ENCODE data around the gene CRB3. TPM values are rescaled to one million over a fixed set of nuclear protein-coding genes. Genes with fewer than 3 reads are reported as not detected.

Gene CRB3
- total RNA-seq, 1 donor from 2014 or later, result 0.39 TPM

- Mint-ChIP-seq H3K9me3 (no peaks in the 10 kb centered on the region), H3K27me3 (ENCODE audit: insufficient read depth) (no peaks in the 10 kb centered on the region), H3K36me3 (ENCODE audit: low read depth) (peaks cover 8% of the 10 kb centered on the region), H3K4me3 (no peak overlapping the region), H3K27ac (no peak overlapping the region), H3K4me1 (ENCODE audit: low read depth) (no peaks in the 10 kb centered on the region)
- no peak for DNase-seq (ENCODE audit: low spot score)
- intact Hi-C loops (cut with micrococcal nuclease), result no loop called here
These were observed 20.1 kb upstream of the CRB3 start for GRCh38 chr19:6443986-6444385.

DNA sequence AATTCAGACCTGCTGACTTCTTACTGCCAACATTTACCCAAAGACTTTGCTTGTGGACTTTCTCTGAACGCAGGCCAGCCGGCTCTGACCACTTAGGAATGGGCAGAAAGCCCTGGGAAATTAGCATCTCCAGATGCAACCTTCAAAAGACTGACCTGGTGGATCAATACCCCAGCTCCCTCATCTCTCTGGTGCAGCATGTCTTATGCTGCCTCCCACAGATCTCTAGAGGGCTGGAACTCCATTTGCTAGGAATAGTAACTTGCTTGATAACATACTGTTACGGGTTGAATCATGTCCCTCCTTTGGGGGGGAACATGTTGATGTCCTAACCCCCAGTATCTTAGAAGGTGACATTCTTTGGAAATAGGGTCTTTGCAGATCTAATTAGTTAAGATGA, 17.6 kb upstream of the CRB3 start:
- no peaks in the 10 kb centered on the region for H3K4me1 Mint-ChIP-seq (ENCODE audit: low read depth)
- no peak overlapping the region for H3K27ac Mint-ChIP-seq
- DNase-seq (ENCODE audit: low spot score), result no peak
- intact Hi-C loops (cut with micrococcal nuclease), result no loop called here
- no peak overlapping the region for H3K4me3 Mint-ChIP-seq
- no peaks in the 10 kb centered on the region for H3K27me3 Mint-ChIP-seq (ENCODE audit: insufficient read depth)
- peaks cover 14% of the 10 kb centered on the region for H3K36me3 Mint-ChIP-seq (ENCODE audit: low read depth)
- H3K9me3 Mint-ChIP-seq, result no peaks in the 10 kb centered on the region

GRCh38 chr19:6448045-6448444, 16.0 kb upstream of the CRB3 start:
- no peak overlapping the region for H3K4me3 Mint-ChIP-seq
- H3K36me3 Mint-ChIP-seq (ENCODE audit: low read depth), result peaks cover 24% of the 10 kb centered on the region
- H3K27ac Mint-ChIP-seq, result no peak overlapping the region
- no peak for DNase-seq (ENCODE audit: low spot score)
- H3K9me3 Mint-ChIP-seq, result no peaks in the 10 kb centered on the region
- H3K27me3 Mint-ChIP-seq (ENCODE audit: insufficient read depth), result no peaks in the 10 kb centered on the region
- no peaks in the 10 kb centered on the region for H3K4me1 Mint-ChIP-seq (ENCODE audit: low read depth)
- intact Hi-C loops (cut with micrococcal nuclease), result no loop called here

GRCh38 chr19:6450166-6450565, 13.9 kb upstream of the CRB3 start:
- Mint-ChIP-seq H3K9me3 (peaks cover 10% of the 10 kb centered on the region), H3K4me1 (ENCODE audit: low read depth) (no peaks in the 10 kb centered on the region), H3K36me3 (ENCODE audit: low read depth) (peaks cover 42% of the 10 kb centered on the region), H3K4me3 (no peak overlapping the region), H3K27ac (no peak overlapping the region), H3K27me3 (ENCODE audit: insufficient read depth) (no peaks in the 10 kb centered on the region)
- DNase-seq (ENCODE audit: low spot score), result no peak
- intact Hi-C loops (cut with micrococcal nuclease), result no loop called here

- Mint-ChIP-seq H3K27me3 (ENCODE audit: insufficient read depth) (no peaks in the 10 kb centered on the region), H3K27ac (no peak overlapping the region), H3K36me3 (ENCODE audit: low read depth) (peaks cover 47% of the 10 kb centered on the region), H3K9me3 (peaks cover 14% of the 10 kb centered on the region), H3K4me3 (no peak overlapping the region), H3K4me1 (ENCODE audit: low read depth) (no peaks in the 10 kb centered on the region)
- DNase-seq (ENCODE audit: low spot score), result no peak
- intact Hi-C loops (cut with micrococcal nuclease), result no loop called here
These were observed 12.4 kb upstream of the CRB3 start for GRCh38 chr19:6451583-6452222.

- no peaks in the 10 kb centered on the region for H3K27me3 Mint-ChIP-seq (ENCODE audit: insufficient read depth)
- peaks cover 14% of the 10 kb centered on the region for H3K9me3 Mint-ChIP-seq
- no peak overlapping the region for H3K27ac Mint-ChIP-seq
- intact Hi-C loops (cut with micrococcal nuclease), result no loop called here
- no peaks in the 10 kb centered on the region for H3K4me1 Mint-ChIP-seq (ENCODE audit: low read depth)
- no peak overlapping the region for H3K4me3 Mint-ChIP-seq
- DNase-seq (ENCODE audit: low spot score), result no peak
- H3K36me3 Mint-ChIP-seq (ENCODE audit: low read depth), result peaks cover 46% of the 10 kb centered on the region
These were observed 11.9 kb upstream of the CRB3 start for GRCh38 chr19:6452223-6452614.

- peaks cover 46% of the 10 kb centered on the region for H3K36me3 Mint-ChIP-seq (ENCODE audit: low read depth)
- H3K4me1 Mint-ChIP-seq (ENCODE audit: low read depth), result peaks cover 4% of the 10 kb centered on the region
- no peak for DNase-seq (ENCODE audit: low spot score)
- H3K27ac Mint-ChIP-seq, result no peak overlapping the region
- H3K9me3 Mint-ChIP-seq, result peaks cover 14% of the 10 kb centered on the region
- H3K27me3 Mint-ChIP-seq (ENCODE audit: insufficient read depth), result no peaks in the 10 kb centered on the region
- intact Hi-C loops (cut with micrococcal nuclease), result no loop called here
- no peak overlapping the region for H3K4me3 Mint-ChIP-seq
These were observed 11.2 kb upstream of the CRB3 start for GRCh38 chr19:6452899-6453298.

DNA sequence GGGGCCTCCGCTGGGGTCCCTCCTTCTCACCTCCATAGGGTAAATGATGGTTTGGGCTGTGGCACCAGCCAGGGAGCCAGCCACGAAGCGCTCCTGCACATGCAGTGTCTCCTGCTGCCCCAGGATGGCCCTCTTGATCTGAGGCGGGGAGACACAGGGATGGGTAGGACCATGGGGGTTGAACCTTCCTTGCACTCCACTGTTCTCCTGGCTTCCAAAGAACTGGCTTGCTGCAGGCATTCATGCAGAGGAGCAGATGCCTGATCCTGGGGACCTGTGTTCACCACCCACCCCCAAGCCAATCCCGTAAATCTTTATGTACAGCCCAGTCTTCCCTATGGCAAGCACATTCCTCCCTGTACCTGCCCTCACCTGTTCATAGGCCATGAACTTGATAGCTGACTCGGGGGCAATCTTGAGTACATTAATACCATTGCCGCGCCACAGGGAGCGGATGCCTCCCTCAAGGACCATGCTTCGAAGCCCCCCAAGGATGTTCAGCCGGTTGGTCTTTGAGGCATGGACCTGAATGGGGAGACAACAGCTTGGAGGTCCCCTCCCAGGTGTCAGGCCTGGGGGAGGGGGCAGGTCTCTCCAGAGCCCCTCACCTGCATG, 10.0 kb upstream of the CRB3 start:
- Mint-ChIP-seq H3K9me3 (peaks cover 14% of the 10 kb centered on the region), H3K27me3 (ENCODE audit: insufficient read depth) (no peaks in the 10 kb centered on the region), H3K36me3 (ENCODE audit: low read depth) (peaks cover 46% of the 10 kb centered on the region), H3K27ac (no peak overlapping the region), H3K4me1 (ENCODE audit: low read depth) (peaks cover 16% of the 10 kb centered on the region), H3K4me3 (no peak overlapping the region)
- intact Hi-C loops (cut with micrococcal nuclease), result no loop called here
- no peak for DNase-seq (ENCODE audit: low spot score)

- Mint-ChIP-seq H3K4me1 (ENCODE audit: low read depth) (peaks cover 21% of the 10 kb centered on the region), H3K36me3 (ENCODE audit: low read depth) (peaks cover 40% of the 10 kb centered on the region), H3K27ac (no peak overlapping the region), H3K27me3 (ENCODE audit: insufficient read depth) (no peaks in the 10 kb centered on the region), H3K9me3 (peaks cover 14% of the 10 kb centered on the region), H3K4me3 (no peak overlapping the region)
- no peak for DNase-seq (ENCODE audit: low spot score)
- intact Hi-C loops (cut with micrococcal nuclease), result no loop called here
These were observed 8.1 kb upstream of the CRB3 start for GRCh38 chr19:6455924-6456323.

GRCh38 chr19:6457958-6458694, 5.9 kb upstream of the CRB3 start:
- Mint-ChIP-seq H3K27ac (peak overlapping the region; percentile 33), H3K9me3 (peaks cover 14% of the 10 kb centered on the region), H3K4me3 (peak overlapping the region; percentile 92), H3K27me3 (ENCODE audit: insufficient read depth) (no peaks in the 10 kb centered on the region), H3K4me1 (ENCODE audit: low read depth) (peaks cover 21% of the 10 kb centered on the region), H3K36me3 (ENCODE audit: low read depth) (peaks cover 29% of the 10 kb centered on the region)
- intact Hi-C loops (cut with micrococcal nuclease), result no loop called here
- no peak for DNase-seq (ENCODE audit: low spot score)

DNA sequence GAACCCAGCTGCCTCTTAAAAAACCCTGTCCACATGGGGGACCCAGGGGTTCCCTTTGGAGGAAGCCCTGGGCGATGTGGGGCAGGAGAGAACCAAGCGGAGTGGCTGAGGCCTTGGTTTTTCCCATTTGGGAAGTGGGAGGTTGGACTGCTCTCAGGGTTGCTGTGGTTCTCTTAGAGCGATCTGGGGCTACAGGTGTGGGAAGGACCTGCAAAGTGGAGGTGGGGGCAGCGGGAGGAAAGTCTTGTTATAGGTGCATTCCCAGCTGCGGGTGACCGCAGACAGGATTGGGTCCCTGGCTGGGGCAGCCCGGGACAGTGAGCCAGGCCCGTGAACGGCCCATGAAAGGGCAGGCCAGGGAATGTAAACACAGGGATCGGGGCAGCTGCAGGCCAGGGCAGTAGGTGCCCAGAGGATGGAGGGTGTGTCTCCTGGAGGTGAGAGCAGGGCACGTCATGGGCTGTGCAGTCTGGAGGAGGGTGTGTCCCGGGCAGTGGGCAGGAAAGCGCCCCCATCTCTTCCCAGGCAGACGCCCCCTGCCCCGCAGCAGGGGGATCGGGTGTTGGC, 5.3 kb upstream of the CRB3 start:
- Mint-ChIP-seq H3K9me3 (peaks cover 10% of the 10 kb centered on the region), H3K27ac (peak overlapping the region; percentile 77), H3K4me1 (ENCODE audit: low read depth) (peaks cover 21% of the 10 kb centered on the region)

GRCh38 chr19:6459262-6460098, 4.6 kb upstream of the CRB3 start, which contains the start of gene SLC25A23:
Gene SLC25A23, minus strand, starts transcription at chr19:6459792. Its CDS starts 164 bp downstream, at chr19:6459628.
- Mint-ChIP-seq H3K4me1 (ENCODE audit: low read depth) (peaks cover 21% of the 10 kb centered on the region), H3K9me3 (peaks cover 4% of the 10 kb centered on the region), H3K27me3 (ENCODE audit: insufficient read depth) (no peaks in the 10 kb centered on the region), H3K4me3 (peak within 1 kb of the TSS; percentile 92), H3K36me3 (ENCODE audit: low read depth) (peaks cover 18% of the 10 kb centered on the region), H3K27ac (peak within 1 kb of the TSS; percentile 84)
- peak; percentile 64 for DNase-seq (ENCODE audit: low spot score)
- intact Hi-C loops (cut with micrococcal nuclease), result loop anchor here (1.0 kb wide), 12 partner anchors 17 to 555 kb away; partner anchors contain the start of genes CLPP, DENND1C, GPR108 and GTF2F1

More for the DNA sequence above, 5.3 kb upstream of the CRB3 start:
- Mint-ChIP-seq H3K27me3 (ENCODE audit: insufficient read depth) (no peaks in the 10 kb centered on the region), H3K4me3 (peak overlapping the region; percentile 92), H3K36me3 (ENCODE audit: low read depth) (peaks cover 23% of the 10 kb centered on the region)
- no peak for DNase-seq (ENCODE audit: low spot score)
- intact Hi-C loops (cut with micrococcal nuclease), result no loop called here
